WTC11 (cell line): ENCODE measurements around the gene OGG1.

Experiments used
- ATF3 ChIP-seq: sonication (generic); formaldehyde crosslinking; conservative IDR thresholded peaks from 2 replicates; pipeline ENCODE4 v1.8.1; 2022; ENCODE audit warnings: mild to moderate bottlenecking, missing genetic modification reagents
- CTCF ChIP-seq: fragments of 200-600 bp; IDR thresholded peaks from 2 replicates; pipeline ENCODE4 v1.8.0; 2022; ENCODE audit warnings: antibody characterized with exemption
- ESRRA ChIP-seq: sonication (generic); formaldehyde crosslinking; IDR thresholded peaks from 2 replicates; pipeline ENCODE4 v1.8.1; 2022; ENCODE audit warnings: mild to moderate bottlenecking, missing genetic modification reagents, borderline replicate concordance
- FOXJ3 ChIP-seq: sonication (generic); formaldehyde crosslinking; IDR thresholded peaks from 2 replicates; pipeline ENCODE4 v1.9.0; 2021; ENCODE audit warnings: missing genetic modification reagents, mild to moderate bottlenecking, borderline replicate concordance
- MXD4 ChIP-seq: fragments of 250-450 bp; sonication (Bioruptor Pico); IDR thresholded peaks from 2 replicates; pipeline ENCODE4 v1.8.0; 2021; ENCODE audit warnings: mild to moderate bottlenecking, moderate library complexity, borderline replicate concordance
- SMAD3 ChIP-seq: sonication (generic); formaldehyde crosslinking; IDR thresholded peaks from 2 replicates; pipeline ENCODE4 v1.8.0; 2022; ENCODE audit warnings: missing genetic modification reagents, mild to moderate bottlenecking, borderline replicate concordance
- SP1 ChIP-seq: sonication (generic); formaldehyde crosslinking; conservative IDR thresholded peaks from 2 replicates; pipeline ENCODE4 v1.8.1; 2022; ENCODE audit warnings: missing genetic modification reagents
- ZNF121 ChIP-seq: sonication (generic); formaldehyde crosslinking; IDR thresholded peaks from 2 replicates; pipeline ENCODE4 v1.8.0; 2023; ENCODE audit warnings: missing genetic modification reagents
- ZNF263 ChIP-seq: sonication (generic); formaldehyde crosslinking; IDR thresholded peaks from 2 replicates; pipeline ENCODE4 v1.8.1; 2022; ENCODE audit warnings: low read depth, mild to moderate bottlenecking, moderate library complexity, missing genetic modification reagents
- ZNF317 ChIP-seq: sonication (generic); formaldehyde crosslinking; IDR thresholded peaks from 2 replicates; pipeline ENCODE4 v1.8.1; 2023; ENCODE audit warnings: low read depth, mild to moderate bottlenecking, moderate library complexity, missing genetic modification reagents, borderline replicate concordance
- TF ChIP-seq, protein P1 (sequence below): sonication (generic); formaldehyde crosslinking; conservative IDR thresholded peaks from 2 replicates; pipeline ENCODE4 v1.8.1; 2023; ENCODE audit warnings: mild to moderate bottlenecking, low read depth, missing genetic modification reagents, moderate library complexity
- TF ChIP-seq, protein P2 (sequence below): sonication (generic); formaldehyde crosslinking; IDR thresholded peaks from 2 replicates; pipeline ENCODE4 v1.8.1; 2023; ENCODE audit warnings: mild to moderate bottlenecking, missing genetic modification reagents
- TF ChIP-seq, protein P3 (sequence below): sonication (generic); formaldehyde crosslinking; IDR thresholded peaks from 2 replicates; pipeline ENCODE4 v1.8.0; 2023; ENCODE audit warnings: missing genetic modification reagents

DNA sequence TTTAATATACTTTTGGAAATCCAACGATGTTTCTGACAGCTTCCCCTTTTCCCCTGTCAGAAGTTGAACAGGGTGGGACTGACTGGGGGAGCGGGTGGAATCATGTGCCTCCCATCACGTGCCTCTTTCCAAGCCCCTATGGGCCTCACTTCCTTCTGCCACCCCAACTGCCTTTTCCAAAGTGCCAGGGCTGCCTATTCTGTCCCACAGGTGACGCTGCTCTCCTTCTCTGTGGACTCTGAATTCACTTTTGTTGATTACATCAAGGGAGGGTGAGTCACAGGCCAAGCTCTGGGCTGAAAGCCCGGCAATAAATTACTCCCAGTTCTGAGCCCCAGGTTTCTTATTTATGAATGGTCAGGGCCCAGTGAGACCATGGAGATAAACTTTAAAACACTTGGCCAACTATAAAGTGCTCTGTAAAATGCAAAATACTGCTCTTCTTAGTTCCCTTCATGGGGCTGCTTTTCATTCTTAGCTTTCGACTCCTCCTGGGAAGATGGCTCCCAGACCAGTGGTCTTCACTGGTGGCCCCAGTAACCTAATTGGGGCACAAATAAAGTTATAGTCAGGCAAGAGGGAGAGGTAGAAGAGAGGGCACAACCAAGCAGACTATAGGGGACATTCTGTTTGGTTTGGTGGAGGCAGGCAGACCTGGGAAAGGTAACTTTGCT is 33.9 kb upstream of the OGG1 start:
- TF ChIP-seq, protein P1, sequence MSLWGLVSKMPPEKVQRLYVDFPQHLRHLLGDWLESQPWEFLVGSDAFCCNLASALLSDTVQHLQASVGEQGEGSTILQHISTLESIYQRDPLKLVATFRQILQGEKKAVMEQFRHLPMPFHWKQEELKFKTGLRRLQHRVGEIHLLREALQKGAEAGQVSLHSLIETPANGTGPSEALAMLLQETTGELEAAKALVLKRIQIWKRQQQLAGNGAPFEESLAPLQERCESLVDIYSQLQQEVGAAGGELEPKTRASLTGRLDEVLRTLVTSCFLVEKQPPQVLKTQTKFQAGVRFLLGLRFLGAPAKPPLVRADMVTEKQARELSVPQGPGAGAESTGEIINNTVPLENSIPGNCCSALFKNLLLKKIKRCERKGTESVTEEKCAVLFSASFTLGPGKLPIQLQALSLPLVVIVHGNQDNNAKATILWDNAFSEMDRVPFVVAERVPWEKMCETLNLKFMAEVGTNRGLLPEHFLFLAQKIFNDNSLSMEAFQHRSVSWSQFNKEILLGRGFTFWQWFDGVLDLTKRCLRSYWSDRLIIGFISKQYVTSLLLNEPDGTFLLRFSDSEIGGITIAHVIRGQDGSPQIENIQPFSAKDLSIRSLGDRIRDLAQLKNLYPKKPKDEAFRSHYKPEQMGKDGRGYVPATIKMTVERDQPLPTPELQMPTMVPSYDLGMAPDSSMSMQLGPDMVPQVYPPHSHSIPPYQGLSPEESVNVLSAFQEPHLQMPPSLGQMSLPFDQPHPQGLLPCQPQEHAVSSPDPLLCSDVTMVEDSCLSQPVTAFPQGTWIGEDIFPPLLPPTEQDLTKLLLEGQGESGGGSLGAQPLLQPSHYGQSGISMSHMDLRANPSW (CRISPR knock-in tag) = no peak
- TF ChIP-seq ZNF317 (CRISPR knock-in tag) = no peak
- no peak for TF ChIP-seq CTCF
- no peak for TF ChIP-seq ZNF263 (CRISPR knock-in tag)
- no peak for TF ChIP-seq ZNF121
- no peak for TF ChIP-seq ATF3 (CRISPR knock-in tag)
- no peak for TF ChIP-seq ESRRA
- no peak for TF ChIP-seq FOXJ3
- no peak for TF ChIP-seq SP1
- TF ChIP-seq, protein P2, sequence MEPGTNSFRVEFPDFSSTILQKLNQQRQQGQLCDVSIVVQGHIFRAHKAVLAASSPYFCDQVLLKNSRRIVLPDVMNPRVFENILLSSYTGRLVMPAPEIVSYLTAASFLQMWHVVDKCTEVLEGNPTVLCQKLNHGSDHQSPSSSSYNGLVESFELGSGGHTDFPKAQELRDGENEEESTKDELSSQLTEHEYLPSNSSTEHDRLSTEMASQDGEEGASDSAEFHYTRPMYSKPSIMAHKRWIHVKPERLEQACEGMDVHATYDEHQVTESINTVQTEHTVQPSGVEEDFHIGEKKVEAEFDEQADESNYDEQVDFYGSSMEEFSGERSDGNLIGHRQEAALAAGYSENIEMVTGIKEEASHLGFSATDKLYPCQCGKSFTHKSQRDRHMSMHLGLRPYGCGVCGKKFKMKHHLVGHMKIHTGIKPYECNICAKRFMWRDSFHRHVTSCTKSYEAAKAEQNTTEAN (CRISPR knock-in tag) = no peak
- TF ChIP-seq, protein P3, sequence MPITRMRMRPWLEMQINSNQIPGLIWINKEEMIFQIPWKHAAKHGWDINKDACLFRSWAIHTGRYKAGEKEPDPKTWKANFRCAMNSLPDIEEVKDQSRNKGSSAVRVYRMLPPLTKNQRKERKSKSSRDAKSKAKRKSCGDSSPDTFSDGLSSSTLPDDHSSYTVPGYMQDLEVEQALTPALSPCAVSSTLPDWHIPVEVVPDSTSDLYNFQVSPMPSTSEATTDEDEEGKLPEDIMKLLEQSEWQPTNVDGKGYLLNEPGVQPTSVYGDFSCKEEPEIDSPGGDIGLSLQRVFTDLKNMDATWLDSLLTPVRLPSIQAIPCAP (CRISPR knock-in tag) = no peak
- TF ChIP-seq MXD4 (CRISPR knock-in tag) = no peak
- TF ChIP-seq SMAD3 = no peak
